Endothelial cell (in vitro differentiated cells): Measurements from ENCODE around the gene ANKS1B. TPM values are rescaled to one million over a fixed set of nuclear protein-coding genes. Genes with fewer than 3 reads are reported as not detected.

ENCODE experiments used
- DNase-seq: peaks from one replicate; pipeline ENCODE4 v3.0.0; 2021; ENCODE audit warnings: low spot score
- H3K27ac Mint-ChIP-seq: one replicate; pipeline ENCODE4 v1.8.0; 2021; ENCODE audit warnings: mixed read lengths, inconsistent platforms; ENCODE audit not compliant: unreplicated experiment
- H3K27me3 Mint-ChIP-seq: one replicate; pipeline ENCODE4 v1.8.0; 2021; ENCODE audit warnings: mild to moderate bottlenecking, moderate library complexity, mixed read lengths, inconsistent platforms; ENCODE audit not compliant: unreplicated experiment
- H3K36me3 Mint-ChIP-seq: one replicate; pipeline ENCODE4 v1.8.0; 2021; ENCODE audit warnings: mild to moderate bottlenecking, low read depth, mixed read lengths, inconsistent platforms; ENCODE audit not compliant: unreplicated experiment
- H3K4me1 Mint-ChIP-seq: one replicate; pipeline ENCODE4 v1.8.0; 2021; ENCODE audit warnings: mild to moderate bottlenecking, mixed read lengths, inconsistent platforms; ENCODE audit not compliant: unreplicated experiment
- H3K4me3 Mint-ChIP-seq: one replicate; pipeline ENCODE4 v1.8.0; 2021; ENCODE audit warnings: mild to moderate bottlenecking, mixed read lengths, inconsistent platforms; ENCODE audit not compliant: unreplicated experiment
- H3K9me3 Mint-ChIP-seq: one replicate; pipeline ENCODE4 v1.8.0; 2021; ENCODE audit warnings: mixed read lengths, inconsistent platforms; ENCODE audit not compliant: unreplicated experiment
- total RNA-seq: library from RNA; stranded (reverse); fragmentation: NEBNext Ultra II Directional; extraction: Animal tissue kit (Norgen Biotek cat#: 25700); gene quantifications from one replicate; pipeline ENCODE4 v1.2.1, GENCODE V29; 2021; ENCODE audit not compliant: unreplicated experiment
- TF ChIP-seq, protein P1 (sequence below): fragments of 200-600 bp; sonication (generic); IDR thresholded peaks from one replicate; pipeline ENCODE4 v1.5.0; 2021; ENCODE audit warnings: antibody characterized with exemption; ENCODE audit not compliant: unreplicated experiment

ANKS1B gene
- total RNA-seq, 1 donor from 2014 or later, result 2.6 TPM

DNA sequence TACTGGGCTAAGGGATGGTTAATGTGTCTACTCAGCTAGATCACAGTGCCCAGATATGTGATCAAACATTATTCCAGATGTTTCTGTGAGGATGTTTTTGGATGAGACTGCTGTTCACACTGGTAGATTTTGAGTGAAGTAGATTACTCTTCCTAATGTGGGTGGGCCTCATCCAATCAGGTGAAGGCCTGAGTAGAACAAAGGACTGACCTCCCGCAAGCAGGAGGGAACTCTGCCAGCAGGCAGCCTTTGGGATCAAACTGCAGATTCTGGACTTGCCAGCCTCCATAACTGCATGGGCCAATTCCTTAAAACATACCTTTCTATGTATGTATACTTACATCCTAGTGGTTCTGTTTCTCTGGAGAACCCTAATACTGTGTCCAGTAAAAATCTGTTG is 1120.4 kb downstream of the ANKS1B start:
- H3K4me1 Mint-ChIP-seq, result peaks cover 23% of the 10 kb centered on the region
- H3K9me3 Mint-ChIP-seq, result no peaks in the 10 kb centered on the region
- DNase-seq, result no peak
- TF ChIP-seq, protein P1, sequence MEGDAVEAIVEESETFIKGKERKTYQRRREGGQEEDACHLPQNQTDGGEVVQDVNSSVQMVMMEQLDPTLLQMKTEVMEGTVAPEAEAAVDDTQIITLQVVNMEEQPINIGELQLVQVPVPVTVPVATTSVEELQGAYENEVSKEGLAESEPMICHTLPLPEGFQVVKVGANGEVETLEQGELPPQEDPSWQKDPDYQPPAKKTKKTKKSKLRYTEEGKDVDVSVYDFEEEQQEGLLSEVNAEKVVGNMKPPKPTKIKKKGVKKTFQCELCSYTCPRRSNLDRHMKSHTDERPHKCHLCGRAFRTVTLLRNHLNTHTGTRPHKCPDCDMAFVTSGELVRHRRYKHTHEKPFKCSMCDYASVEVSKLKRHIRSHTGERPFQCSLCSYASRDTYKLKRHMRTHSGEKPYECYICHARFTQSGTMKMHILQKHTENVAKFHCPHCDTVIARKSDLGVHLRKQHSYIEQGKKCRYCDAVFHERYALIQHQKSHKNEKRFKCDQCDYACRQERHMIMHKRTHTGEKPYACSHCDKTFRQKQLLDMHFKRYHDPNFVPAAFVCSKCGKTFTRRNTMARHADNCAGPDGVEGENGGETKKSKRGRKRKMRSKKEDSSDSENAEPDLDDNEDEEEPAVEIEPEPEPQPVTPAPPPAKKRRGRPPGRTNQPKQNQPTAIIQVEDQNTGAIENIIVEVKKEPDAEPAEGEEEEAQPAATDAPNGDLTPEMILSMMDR, result no peak
- peaks cover 2% of the 10 kb centered on the region for H3K27me3 Mint-ChIP-seq
- H3K27ac Mint-ChIP-seq, result no peak overlapping the region
- no peaks in the 10 kb centered on the region for H3K36me3 Mint-ChIP-seq
- H3K4me3 Mint-ChIP-seq, result no peak overlapping the region

DNA sequence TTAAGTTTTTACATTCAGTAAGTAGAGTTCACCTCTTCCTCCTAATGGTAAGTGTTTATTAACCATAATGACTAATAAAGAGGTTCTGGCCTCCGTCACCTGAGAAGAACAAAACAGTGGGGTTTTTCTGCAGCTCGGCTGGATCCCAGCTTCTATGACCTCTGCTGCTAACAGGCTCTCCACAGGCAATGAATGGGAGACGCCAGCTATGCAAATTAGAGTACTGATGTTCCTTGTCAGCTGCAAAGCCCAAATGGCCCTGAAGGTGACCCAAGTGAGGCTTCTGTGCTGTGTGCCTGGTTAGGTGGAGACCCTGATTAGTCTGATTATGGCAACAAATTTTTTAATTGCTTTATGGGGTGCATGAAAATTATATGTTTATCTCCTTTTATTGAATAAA is 1121.6 kb downstream of the ANKS1B start:
- no peak for DNase-seq
- TF ChIP-seq, protein P1, result no peak
- no peak overlapping the region for H3K27ac Mint-ChIP-seq
- no peak overlapping the region for H3K4me3 Mint-ChIP-seq
- no peaks in the 10 kb centered on the region for H3K9me3 Mint-ChIP-seq
- peaks cover 2% of the 10 kb centered on the region for H3K27me3 Mint-ChIP-seq
- no peaks in the 10 kb centered on the region for H3K36me3 Mint-ChIP-seq
- peaks cover 23% of the 10 kb centered on the region for H3K4me1 Mint-ChIP-seq

DNA sequence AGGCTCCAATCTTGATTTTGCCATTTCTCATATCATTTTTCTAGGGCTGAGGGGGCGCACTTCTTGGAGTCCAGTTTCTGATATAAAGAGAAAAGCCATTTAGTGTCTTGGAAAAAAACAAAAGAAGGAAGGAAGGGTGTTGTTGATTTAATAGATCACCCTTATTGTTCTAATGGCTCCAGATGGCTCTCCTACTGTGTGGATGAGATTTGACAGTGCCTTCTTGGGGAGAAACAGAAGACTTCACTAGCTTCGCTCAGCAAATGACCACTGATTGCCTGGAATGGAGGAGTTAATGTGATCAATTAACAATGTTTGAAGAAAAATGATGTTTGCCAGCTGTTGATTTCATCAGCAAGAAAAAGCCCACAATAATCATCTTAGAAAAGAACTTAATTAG is 1123.5 kb downstream of the ANKS1B start:
- Mint-ChIP-seq H3K9me3 (no peaks in the 10 kb centered on the region), H3K4me1 (peaks cover 18% of the 10 kb centered on the region), H3K27ac (peak overlapping the region; percentile 34), H3K27me3 (peaks cover under 1% of the 10 kb centered on the region), H3K36me3 (no peaks in the 10 kb centered on the region), H3K4me3 (no peak overlapping the region)
- no peak for DNase-seq
- TF ChIP-seq, protein P1, result no peak

DNA sequence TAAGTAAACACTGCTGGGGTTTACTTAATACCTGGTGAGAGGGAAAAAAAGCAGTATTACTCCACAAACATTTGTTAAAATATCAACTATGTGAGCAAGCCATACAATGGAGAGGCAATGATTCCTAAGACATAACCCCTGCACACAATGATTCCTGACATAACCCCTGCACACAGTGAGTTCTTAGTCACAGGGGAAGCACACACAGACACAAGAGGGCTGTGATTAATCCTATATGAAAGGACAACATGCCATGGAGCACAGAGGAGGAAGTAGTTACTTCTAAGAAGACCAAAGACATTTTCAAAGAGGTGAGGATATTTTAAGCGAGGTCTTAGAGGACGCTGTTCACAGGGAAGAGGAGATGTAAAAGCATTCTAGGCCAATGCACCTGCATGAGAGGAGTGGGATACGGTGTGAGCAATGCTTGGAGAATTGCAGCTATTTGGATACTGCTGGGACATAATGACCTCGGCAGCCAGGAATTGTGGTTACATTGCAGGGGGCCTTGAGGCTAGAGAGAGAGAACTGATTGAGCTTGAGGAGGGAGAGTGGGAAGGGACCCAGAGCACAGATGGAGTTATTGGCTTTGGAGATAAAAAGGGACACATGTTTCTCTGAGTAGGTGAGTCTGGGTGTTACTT is 1127.7 kb downstream of the ANKS1B start:
- Mint-ChIP-seq H3K4me1 (peaks cover 13% of the 10 kb centered on the region), H3K27me3 (no peaks in the 10 kb centered on the region), H3K36me3 (no peaks in the 10 kb centered on the region), H3K9me3 (no peaks in the 10 kb centered on the region), H3K4me3 (no peak overlapping the region), H3K27ac (no peak overlapping the region)
- TF ChIP-seq, protein P1, result no peak
- no peak for DNase-seq

DNA sequence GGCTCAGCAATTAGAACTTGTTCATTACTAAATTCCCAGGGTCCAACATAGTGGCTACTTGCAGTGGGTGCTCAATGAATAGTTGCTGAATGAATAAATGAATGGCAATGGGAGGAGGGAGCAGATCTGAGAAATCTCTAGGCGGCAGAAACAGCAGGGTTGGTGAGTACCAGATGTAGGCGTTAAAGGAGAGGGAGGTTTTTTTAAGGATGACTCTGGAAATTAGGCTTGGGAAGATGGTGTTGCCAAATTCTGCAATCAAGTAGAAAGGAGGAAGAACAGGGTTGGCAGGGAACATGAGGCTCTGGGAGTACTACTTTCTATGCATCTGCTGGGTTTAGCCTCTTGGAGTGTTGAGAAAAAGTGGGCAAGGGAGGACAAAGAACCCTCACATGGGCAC is 1132.6 kb downstream of the ANKS1B start:
- Mint-ChIP-seq H3K9me3 (no peaks in the 10 kb centered on the region), H3K4me3 (no peak overlapping the region), H3K36me3 (no peaks in the 10 kb centered on the region), H3K4me1 (peaks cover 5% of the 10 kb centered on the region), H3K27me3 (no peaks in the 10 kb centered on the region), H3K27ac (no peak overlapping the region)
- TF ChIP-seq, protein P1, result no peak
- DNase-seq, result no peak
